ENCODE results near the gene CA14.
"Not testable (repeated sequence)": the region's sequence is repeated elsewhere in the genome, so short reads cannot be mapped to it uniquely, and the experiment has no call there.

CA14 gene

GRCh38 chr1:150302902-150303301 is 45.3 kb downstream of the CA14 start:
- TF ChIP-seq CTCF (IDR thresholded peaks at IDR 0.05; ENCODE audit: low read depth, low read length), result no peak
- DNase-seq (ENCODE audit: extremely low read depth, low read depth), result no peak

- DNase-seq (ENCODE audit: extremely low read depth, low read depth), result not testable (repeated sequence)
These were observed 51.0 kb downstream of the CA14 start for GRCh38 chr1:150308585-150308984.

DNA sequence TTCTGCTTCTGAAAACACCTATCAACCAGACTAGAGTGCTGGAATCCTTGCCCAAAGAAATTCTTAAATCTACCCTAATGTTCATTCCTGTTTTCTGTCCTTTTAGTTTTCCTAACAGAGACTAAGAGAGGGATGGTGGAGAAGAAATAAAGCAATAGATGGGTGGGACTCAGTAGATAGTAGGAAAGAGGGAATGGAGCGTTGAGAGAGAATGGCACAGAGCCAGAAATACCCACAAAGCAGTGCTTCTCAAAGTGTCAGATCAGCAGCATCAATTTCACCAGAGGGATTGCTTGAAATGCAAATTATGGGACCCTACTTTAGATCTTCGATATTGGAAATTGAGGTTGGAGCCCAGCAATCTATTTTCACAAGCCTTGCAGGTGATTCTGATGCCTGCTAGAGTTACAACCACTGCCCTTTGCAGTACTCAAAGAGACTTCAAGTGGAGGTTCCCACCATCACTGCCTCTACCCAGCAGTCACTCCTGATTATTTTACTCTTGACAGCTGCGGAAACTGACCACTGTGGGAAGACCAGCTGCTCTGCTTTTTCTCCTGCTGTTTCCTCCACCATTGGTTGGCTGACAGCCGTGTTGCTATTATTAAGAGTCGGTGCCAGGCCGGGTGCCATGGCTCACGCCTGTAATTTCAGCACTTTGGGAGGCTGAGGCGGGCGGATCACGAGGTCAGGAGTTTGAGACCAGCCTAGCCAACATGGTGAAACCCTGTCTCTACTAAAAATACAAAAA is 52.4 kb downstream of the CA14 start:
- TF ChIP-seq CTCF (IDR thresholded peaks at IDR 0.05; ENCODE audit: low read depth, low read length), result no peak
- DNase-seq (ENCODE audit: extremely low read depth, low read depth), result no peak

DNA sequence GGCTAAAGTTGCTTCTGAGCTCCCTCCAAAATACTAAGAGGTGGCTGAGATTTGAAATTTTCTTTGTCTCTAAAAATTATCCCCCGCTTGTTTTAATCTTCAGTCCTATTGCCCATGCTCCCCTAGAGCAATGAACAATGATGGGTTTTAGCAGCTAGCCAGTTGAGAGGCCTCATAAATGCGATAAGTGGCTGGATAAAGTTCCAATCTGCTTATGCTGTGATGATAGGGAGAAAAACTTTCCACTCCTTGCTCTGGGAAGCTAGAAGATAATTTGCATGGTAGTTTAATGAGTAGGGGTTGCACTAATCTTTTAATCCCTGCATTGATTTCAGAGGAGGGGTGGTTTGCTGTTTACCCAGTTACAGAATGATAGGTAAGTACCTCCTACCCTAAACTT is 54.2 kb downstream of the CA14 start:
- no peak for DNase-seq (ENCODE audit: extremely low read depth, low read depth)
- TF ChIP-seq CTCF (IDR thresholded peaks at IDR 0.05; ENCODE audit: low read depth, low read length), result no peak
